Measurements from ENCODE around the gene EMP2. TPM values are rescaled to one million over a fixed set of nuclear protein-coding genes. Genes with fewer than 3 reads are reported as not detected.

The EMP2 gene
- total RNA-seq, 2 experiments from 2014 or later: not detected

DNA sequence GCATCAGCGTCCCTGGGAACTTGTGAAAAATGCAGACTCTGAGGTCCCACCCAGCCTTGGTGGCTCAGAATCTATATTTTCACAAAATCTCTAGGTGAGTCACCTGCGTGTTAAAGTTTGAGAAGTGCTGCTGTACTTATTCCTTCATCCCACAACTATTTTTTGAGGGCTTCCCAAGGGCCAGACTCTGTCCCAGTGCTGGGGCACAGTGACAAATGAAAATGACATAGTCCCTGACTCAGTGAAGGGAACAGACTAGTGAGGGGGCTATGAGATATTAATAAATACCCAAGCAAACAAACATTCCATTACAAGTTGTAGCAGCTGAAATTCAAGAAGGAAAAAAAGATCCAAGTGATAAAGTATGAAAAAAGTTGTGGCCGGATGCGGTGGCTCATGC lies 9.9 kb upstream of the EMP2 start:
- Histone ChIP-seq H3K27ac (ENCODE audit: low read depth, low read length, poor library complexity, severe bottlenecking) (no peak overlapping the region), H3K4me2 (ENCODE audit: low read length) (no peak overlapping the region), H3K4me1 (ENCODE audit: insufficient read depth, low read length, poor library complexity, severe bottlenecking) (no peaks in the 10 kb centered on the region), H3K79me2 (ENCODE audit: insufficient read depth, low read depth, low read length) (no peaks in the 10 kb centered on the region), H3K4me3 (ENCODE audit: low read depth, low read length, poor library complexity, severe bottlenecking) (no peak overlapping the region), H3K9me3 (ENCODE audit: low read length) (no peaks in the 10 kb centered on the region), H2AFZ (ENCODE audit: low read length) (no peak overlapping the region), H3K9me2 (ENCODE audit: insufficient read depth, low read length) (no peaks in the 10 kb centered on the region), H3K36me3 (ENCODE audit: insufficient read depth, low read length) (no peaks in the 10 kb centered on the region), H4K20me1 (ENCODE audit: insufficient read depth, low read length) (no peaks in the 10 kb centered on the region)
- TF ChIP-seq, protein P1, sequence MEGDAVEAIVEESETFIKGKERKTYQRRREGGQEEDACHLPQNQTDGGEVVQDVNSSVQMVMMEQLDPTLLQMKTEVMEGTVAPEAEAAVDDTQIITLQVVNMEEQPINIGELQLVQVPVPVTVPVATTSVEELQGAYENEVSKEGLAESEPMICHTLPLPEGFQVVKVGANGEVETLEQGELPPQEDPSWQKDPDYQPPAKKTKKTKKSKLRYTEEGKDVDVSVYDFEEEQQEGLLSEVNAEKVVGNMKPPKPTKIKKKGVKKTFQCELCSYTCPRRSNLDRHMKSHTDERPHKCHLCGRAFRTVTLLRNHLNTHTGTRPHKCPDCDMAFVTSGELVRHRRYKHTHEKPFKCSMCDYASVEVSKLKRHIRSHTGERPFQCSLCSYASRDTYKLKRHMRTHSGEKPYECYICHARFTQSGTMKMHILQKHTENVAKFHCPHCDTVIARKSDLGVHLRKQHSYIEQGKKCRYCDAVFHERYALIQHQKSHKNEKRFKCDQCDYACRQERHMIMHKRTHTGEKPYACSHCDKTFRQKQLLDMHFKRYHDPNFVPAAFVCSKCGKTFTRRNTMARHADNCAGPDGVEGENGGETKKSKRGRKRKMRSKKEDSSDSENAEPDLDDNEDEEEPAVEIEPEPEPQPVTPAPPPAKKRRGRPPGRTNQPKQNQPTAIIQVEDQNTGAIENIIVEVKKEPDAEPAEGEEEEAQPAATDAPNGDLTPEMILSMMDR (conservative IDR thresholded peaks at IDR 0.05; ENCODE audit: low read length): no peak
- no peak for TF ChIP-seq EZH2phosphoT487 (IDR thresholded peaks at IDR 0.05; ENCODE audit: borderline replicate concordance, low read depth, low read length)
- intact Hi-C loops (cut with micrococcal nuclease; ENCODE audit: unreplicated experiment): no loop called here
- no TSS peak for BruUV-seq (replicated peaks)
- ChIA-PET POLR2A (no interaction called here), CTCF (ENCODE audit: unreplicated experiment) (no interaction called here)
- DNase-seq (ENCODE audit: low spot score): no peak

DNA sequence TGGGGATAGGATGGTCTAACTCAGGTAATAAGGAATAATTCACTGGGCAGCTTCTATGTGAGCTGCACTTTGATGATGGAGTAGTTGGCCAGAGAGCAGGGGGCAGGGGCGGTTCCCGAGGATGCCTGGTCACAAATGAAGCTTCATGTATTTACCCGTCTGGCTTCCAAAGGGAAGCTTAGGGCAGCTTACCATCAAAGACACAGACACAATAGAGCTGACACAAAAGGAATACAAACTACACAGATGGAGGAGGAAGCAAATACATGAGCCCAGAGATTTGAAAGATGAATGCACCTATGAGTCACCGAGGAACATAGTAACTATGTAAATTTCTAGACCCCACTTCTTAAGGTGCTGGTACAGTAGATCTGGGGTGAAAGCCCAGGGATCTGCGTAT lies 8.7 kb upstream of the EMP2 start:
- no peaks in the 10 kb centered on the region for H3K79me2 ChIP-seq (ENCODE audit: insufficient read depth, low read depth, low read length)
- no peak overlapping the region for H3K4me3 ChIP-seq (ENCODE audit: low read depth, low read length, poor library complexity, severe bottlenecking)
- no peaks in the 10 kb centered on the region for H3K9me2 ChIP-seq (ENCODE audit: insufficient read depth, low read length)
- intact Hi-C loops (cut with micrococcal nuclease; ENCODE audit: unreplicated experiment): no loop called here
- no peaks in the 10 kb centered on the region for H3K4me1 ChIP-seq (ENCODE audit: insufficient read depth, low read length, poor library complexity, severe bottlenecking)
- TF ChIP-seq EZH2phosphoT487 (IDR thresholded peaks at IDR 0.05; ENCODE audit: borderline replicate concordance, low read depth, low read length): no peak
- TF ChIP-seq, protein P1 (conservative IDR thresholded peaks at IDR 0.05; ENCODE audit: low read length): no peak
- no peaks in the 10 kb centered on the region for H3K9me3 ChIP-seq (ENCODE audit: low read length)
- no peaks in the 10 kb centered on the region for H3K36me3 ChIP-seq (ENCODE audit: insufficient read depth, low read length)
- no peak for DNase-seq (ENCODE audit: low spot score)
- CTCF ChIA-PET (ENCODE audit: unreplicated experiment): no interaction called here
- POLR2A ChIA-PET: interaction anchor here (0.6 kb wide), 1 partner anchor 31 kb away, joined by 5 read pairs; no protein-coding TSS in a partner anchor
- H4K20me1 ChIP-seq (ENCODE audit: insufficient read depth, low read length): no peaks in the 10 kb centered on the region
- no peak overlapping the region for H3K4me2 ChIP-seq (ENCODE audit: low read length)
- no peak overlapping the region for H3K27ac ChIP-seq (ENCODE audit: low read depth, low read length, poor library complexity, severe bottlenecking)
- no peak overlapping the region for H2AFZ ChIP-seq (ENCODE audit: low read length)
- no TSS peak for BruUV-seq (replicated peaks)

DNA sequence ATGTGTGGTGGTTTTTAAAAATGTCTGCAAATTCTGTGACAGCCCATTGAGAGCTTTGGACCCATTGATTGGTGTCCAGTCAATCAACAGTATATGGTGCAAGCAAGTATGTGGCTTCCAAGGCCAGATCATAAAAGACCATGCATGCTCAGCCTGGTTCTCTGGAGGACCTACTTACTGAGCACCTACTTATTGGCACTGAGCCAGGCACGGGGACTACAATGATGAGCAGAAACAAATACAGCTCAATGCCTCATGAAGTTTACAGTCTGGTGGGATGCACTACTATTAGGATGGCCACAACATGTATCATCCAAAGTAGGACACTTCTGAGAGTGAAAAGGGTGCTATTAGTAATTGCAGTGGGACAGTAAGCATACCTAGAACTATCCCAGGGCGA lies 7.2 kb upstream of the EMP2 start:
- POLR2A ChIA-PET: no interaction called here
- no peak overlapping the region for H3K27ac ChIP-seq (ENCODE audit: low read depth, low read length, poor library complexity, severe bottlenecking)

More for the DNA sequence above, 7.2 kb upstream of the EMP2 start:
- H3K79me2 ChIP-seq (ENCODE audit: insufficient read depth, low read depth, low read length): no peaks in the 10 kb centered on the region
- no peaks in the 10 kb centered on the region for H3K9me2 ChIP-seq (ENCODE audit: insufficient read depth, low read length)
- H3K9me3 ChIP-seq (ENCODE audit: low read length): no peaks in the 10 kb centered on the region
- no peak for TF ChIP-seq EZH2phosphoT487 (IDR thresholded peaks at IDR 0.05; ENCODE audit: borderline replicate concordance, low read depth, low read length)
- TF ChIP-seq, protein P1 (conservative IDR thresholded peaks at IDR 0.05; ENCODE audit: low read length): no peak
- H3K4me1 ChIP-seq (ENCODE audit: insufficient read depth, low read length, poor library complexity, severe bottlenecking): no peaks in the 10 kb centered on the region
- no peak overlapping the region for H3K4me2 ChIP-seq (ENCODE audit: low read length)
- no peaks in the 10 kb centered on the region for H3K36me3 ChIP-seq (ENCODE audit: insufficient read depth, low read length)
- no TSS peak for BruUV-seq (replicated peaks)
- H2AFZ ChIP-seq (ENCODE audit: low read length): no peak overlapping the region
- no peak overlapping the region for H3K4me3 ChIP-seq (ENCODE audit: low read depth, low read length, poor library complexity, severe bottlenecking)
- H4K20me1 ChIP-seq (ENCODE audit: insufficient read depth, low read length): no peaks in the 10 kb centered on the region
- CTCF ChIA-PET (ENCODE audit: unreplicated experiment): interaction anchor here (0.6 kb wide), 1 partner anchor 650 kb away, joined by 3 read pairs; no protein-coding TSS in a partner anchor
- no peak for DNase-seq (ENCODE audit: low spot score)
- intact Hi-C loops (cut with micrococcal nuclease; ENCODE audit: unreplicated experiment): no loop called here

Data from OCI-LY7 (cell line).